Measurements from ENCODE around the gene HLA-DQB2. TPM values are rescaled to one million over a fixed set of nuclear protein-coding genes. Genes with fewer than 3 reads are reported as not detected.
"Not testable (repeated sequence)": the region's sequence is repeated elsewhere in the genome, so short reads cannot be mapped to it uniquely, and the experiment has no call there.

HLA-DQB2 gene
- total RNA-seq, 1 experiment from 2014 or later: not detected

- H3K9me2 ChIP-seq (replicated peaks; ENCODE audit: low read length): no peaks in the 10 kb centered on the region
- no peaks in the 10 kb centered on the region for H4K20me1 ChIP-seq (ENCODE audit: low read length)
- TF ChIP-seq EZH2phosphoT487 (IDR thresholded peaks at IDR 0.05; ENCODE audit: borderline replicate concordance, low read length) (no peak), CTCF (conservative IDR thresholded peaks at IDR 0.05; ENCODE audit: low read depth, low read length) (no peak), EZH2 (IDR thresholded peaks at IDR 0.05; ENCODE audit: low read length, unreplicated experiment) (no peak)
- DNase-seq (no peak), ATAC-seq (no peak)
- no peak overlapping the region for H2AFZ ChIP-seq (ENCODE audit: low read length)
- ChIA-PET POLR2A (ENCODE audit: unreplicated experiment) (no interaction called here), CTCF (interaction anchor here (0.7 kb wide), 1 partner anchor 1562 kb away, joined by 4 read pairs; no protein-coding TSS in a partner anchor)
- H3K4me2 ChIP-seq (ENCODE audit: low read length): no peak overlapping the region
- H3K36me3 ChIP-seq (ENCODE audit: low read depth, low read length): no peaks in the 10 kb centered on the region
- H3K27me3 ChIP-seq (ENCODE audit: low read length): peaks cover 65% of the 10 kb centered on the region
- H3K9ac ChIP-seq (ENCODE audit: low read length): no peak overlapping the region
- intact Hi-C loops (cut with micrococcal nuclease): no loop called here
- H3K27ac ChIP-seq (ENCODE audit: low read length): no peak overlapping the region
- no peaks in the 10 kb centered on the region for H3F3A ChIP-seq (ENCODE audit: low read length, unreplicated experiment)
- no peaks in the 10 kb centered on the region for H3K79me2 ChIP-seq (ENCODE audit: low read length)
- H3K4me3 ChIP-seq (ENCODE audit: low read length): no peak overlapping the region
- BruUV-seq (replicated peaks): no TSS peak
- H3K9me3 ChIP-seq (ENCODE audit: low read length): no peaks in the 10 kb centered on the region
- no peaks in the 10 kb centered on the region for H3K4me1 ChIP-seq (ENCODE audit: insufficient read depth, low read length)
Measured at GRCh38 chr6:32792901-32793435, 29.6 kb upstream of the HLA-DQB2 start.

DNA sequence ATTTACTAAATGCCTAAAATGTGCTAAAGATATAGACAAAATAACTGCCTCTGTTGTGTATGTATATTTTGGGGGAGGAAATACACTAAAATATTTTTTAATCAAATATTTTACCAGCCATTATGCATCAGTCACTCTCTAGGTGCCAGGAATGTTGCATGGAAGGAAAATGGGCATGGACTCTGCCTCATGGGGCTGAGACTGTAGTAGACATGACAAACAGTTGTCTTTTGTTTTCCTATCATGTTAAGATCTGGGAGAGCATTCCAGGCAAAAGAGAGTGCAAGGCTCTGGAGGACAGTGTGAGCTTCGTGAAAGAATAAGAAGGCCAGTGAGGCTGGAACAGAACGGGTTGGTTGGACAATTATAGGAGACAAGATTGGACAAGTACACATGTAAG lies 27.0 kb upstream of the HLA-DQB2 start:
- peak; percentile 37; the same call in 1 of the 2 replicates for ATAC-seq
- no peaks in the 10 kb centered on the region for H4K20me1 ChIP-seq (ENCODE audit: low read length)
- ChIA-PET POLR2A (ENCODE audit: unreplicated experiment) (no interaction called here), CTCF (interaction anchor here (1.1 kb wide), 1 partner anchor 78 kb away, joined by 5 read pairs; no protein-coding TSS in a partner anchor)
- H3K4me3 ChIP-seq (ENCODE audit: low read length): no peak overlapping the region
- peaks cover 62% of the 10 kb centered on the region for H3K27me3 ChIP-seq (ENCODE audit: low read length)
- H3K4me1 ChIP-seq (ENCODE audit: insufficient read depth, low read length): no peaks in the 10 kb centered on the region
- no peaks in the 10 kb centered on the region for H3K36me3 ChIP-seq (ENCODE audit: low read depth, low read length)
- H3K9ac ChIP-seq (ENCODE audit: low read length): no peak overlapping the region
- no TSS peak for BruUV-seq (replicated peaks)
- no peak for TF ChIP-seq EZH2 (IDR thresholded peaks at IDR 0.05; ENCODE audit: low read length, unreplicated experiment)
- no peak for TF ChIP-seq CTCF (conservative IDR thresholded peaks at IDR 0.05; ENCODE audit: low read depth, low read length)
- no peak for TF ChIP-seq EZH2phosphoT487 (IDR thresholded peaks at IDR 0.05; ENCODE audit: borderline replicate concordance, low read length)
- DNase-seq: peak; percentile 37
- H3K79me2 ChIP-seq (ENCODE audit: low read length): no peaks in the 10 kb centered on the region
- H2AFZ ChIP-seq (ENCODE audit: low read length): no peak overlapping the region
- intact Hi-C loops (cut with micrococcal nuclease): no loop called here
- H3K9me2 ChIP-seq (replicated peaks; ENCODE audit: low read length): no peaks in the 10 kb centered on the region
- no peak overlapping the region for H3K27ac ChIP-seq (ENCODE audit: low read length)
- H3F3A ChIP-seq (ENCODE audit: low read length, unreplicated experiment): no peaks in the 10 kb centered on the region
- no peak overlapping the region for H3K4me2 ChIP-seq (ENCODE audit: low read length)
- no peaks in the 10 kb centered on the region for H3K9me3 ChIP-seq (ENCODE audit: low read length)

- ChIA-PET CTCF (interaction anchor here (0.6 to 2.0 kb wide), 6 partner anchors 82 to 541 kb away, joined by 3 to 9 read pairs (median 4); no protein-coding TSS in a partner anchor), POLR2A (ENCODE audit: unreplicated experiment) (no interaction called here)
- Histone ChIP-seq H2AFZ (ENCODE audit: low read length) (no peak overlapping the region), H3K9me3 (ENCODE audit: low read length) (no peaks in the 10 kb centered on the region), H3K9ac (ENCODE audit: low read length) (no peak overlapping the region), H3K9me2 (replicated peaks; ENCODE audit: low read length) (no peaks in the 10 kb centered on the region), H3K36me3 (ENCODE audit: low read depth, low read length) (no peaks in the 10 kb centered on the region), H3K79me2 (ENCODE audit: low read length) (no peaks in the 10 kb centered on the region), H4K20me1 (ENCODE audit: low read length) (no peaks in the 10 kb centered on the region), H3F3A (ENCODE audit: low read length, unreplicated experiment) (no peaks in the 10 kb centered on the region), H3K4me3 (ENCODE audit: low read length) (no peak overlapping the region), H3K27ac (ENCODE audit: low read length) (no peak overlapping the region), H3K27me3 (ENCODE audit: low read length) (peaks cover 20% of the 10 kb centered on the region; the same call in 1 of the 2 replicates), H3K4me1 (ENCODE audit: insufficient read depth, low read length) (no peaks in the 10 kb centered on the region), H3K4me2 (ENCODE audit: low read length) (no peak overlapping the region)
- ATAC-seq (peak; percentile 97), DNase-seq (peak; percentile 75)
- no TSS peak for BruUV-seq (replicated peaks)
- peak; percentile 67 for TF ChIP-seq CTCF (conservative IDR thresholded peaks at IDR 0.05; ENCODE audit: low read depth, low read length)
- no peak for TF ChIP-seq EZH2 (IDR thresholded peaks at IDR 0.05; ENCODE audit: low read length, unreplicated experiment)
- intact Hi-C loops (cut with micrococcal nuclease): loop anchor here (1.0 to 10.0 kb wide), 4 partner anchors 84 to 541 kb away; no protein-coding TSS in a partner anchor
Measured at GRCh38 chr6:32785781-32786533, 22.6 kb upstream of the HLA-DQB2 start.

GRCh38 chr6:32782923-32783322 lies 19.6 kb upstream of the HLA-DQB2 start:
- intact Hi-C loops (cut with micrococcal nuclease): loop anchor here (10.0 kb wide), 1 partner anchor 538 kb away; no protein-coding TSS in a partner anchor
- H3K9ac ChIP-seq (ENCODE audit: low read length); H3K4me1 ChIP-seq (ENCODE audit: insufficient read depth, low read length); H3F3A ChIP-seq (ENCODE audit: low read length, unreplicated experiment); BruUV-seq (replicated peaks); H3K27ac ChIP-seq (ENCODE audit: low read length); H4K20me1 ChIP-seq (ENCODE audit: low read length); H3K36me3 ChIP-seq (ENCODE audit: low read depth, low read length); H3K79me2 ChIP-seq (ENCODE audit: low read length); H3K4me2 ChIP-seq (ENCODE audit: low read length); ATAC-seq; H3K4me3 ChIP-seq (ENCODE audit: low read length); H2AFZ ChIP-seq (ENCODE audit: low read length); POLR2A ChIA-PET (ENCODE audit: unreplicated experiment); H3K9me3 ChIP-seq (ENCODE audit: low read length); DNase-seq; CTCF ChIA-PET; H3K9me2 ChIP-seq (replicated peaks; ENCODE audit: low read length): not testable (repeated sequence)
- H3K27me3 ChIP-seq (ENCODE audit: low read length): peaks cover 23% of the 10 kb centered on the region; the same call in 1 of the 2 replicates

Measured in PC-3 (cell line).